CD14-positive monocyte (primary cell): ENCODE data around the gene SFMBT2. TPM values are rescaled to one million over a fixed set of nuclear protein-coding genes. Genes with fewer than 3 reads are reported as not detected.
A peak's percentile ranks its signal among the peaks of the same experiment; 100 is the strongest.

Experiments used
- DNase-seq, 3 donors: peaks; one replicate each; pipeline ENCODE4 v3.0.0-alpha.2; 2011 to 2022
- H2AFZ ChIP-seq: 2 replicates; pipeline ENCODE4 v1.6.0; 2012; ENCODE audit warnings: mild to moderate bottlenecking, low read depth, low read length, inconsistent platforms; ENCODE audit not compliant: insufficient read depth, poor library complexity, severe bottlenecking
- H3K27ac ChIP-seq, 2 donors: 1 replicate in 1 of 2; 2 replicates in 1 of 2; pipeline ENCODE4 v1.5.1; 2012 to 2013; ENCODE audit warnings: low read length in 2 of 2, control low read depth in 1 of 2, inconsistent platforms in 1 of 2, low read depth in 1 of 2, mild to moderate bottlenecking in 1 of 2
- H3K27me3 ChIP-seq, 2 donors: one replicate each; pipeline versions ENCODE4 v1.6.0 to v1.6.1; 2011 to 2013; ENCODE audit warnings: low read length in 2 of 2; ENCODE audit not compliant: control insufficient read depth in 2 of 2, insufficient read depth in 2 of 2
- H3K36me3 ChIP-seq, 2 donors: replicated peaks in 1 of 2; 1 replicate in 1 of 2; 2 replicates in 1 of 2; pipeline versions ENCODE4 v1.5.1 to v1.6.1; 2012 to 2013; ENCODE audit warnings: low read length in 2 of 2, control low read depth in 1 of 2, inconsistent platforms in 1 of 2, mild to moderate bottlenecking in 1 of 2; ENCODE audit not compliant: insufficient read depth in 2 of 2, control insufficient read depth in 1 of 2
- H3K4me1 ChIP-seq, 2 donors: 1 replicate in 1 of 2; 2 replicates in 1 of 2; pipeline versions ENCODE4 v1.5.1 to v1.6.1; 2012 to 2013; ENCODE audit warnings: low read length in 2 of 2, control low read depth in 1 of 2, inconsistent platforms in 1 of 2, mild to moderate bottlenecking in 1 of 2, moderate library complexity in 1 of 2; ENCODE audit not compliant: insufficient read depth in 2 of 2, control insufficient read depth in 1 of 2
- H3K4me2 ChIP-seq: replicated peaks from 2 replicates; pipeline ENCODE3; 2012; ENCODE audit warnings: low read length, moderate library complexity, mild to moderate bottlenecking; ENCODE audit not compliant: poor library complexity, severe bottlenecking; ENCODE audit errors: extremely low read depth
- H3K4me3 ChIP-seq, 3 experiments: fragments of 200-600 bp in 1 of 3; sonication (generic) in 1 of 3; replicated peaks in 1 of 3; 1 replicate in 2 of 3; 2 replicates in 1 of 3; pipeline ENCODE4 v1.5.1; 2011 to 2013; ENCODE audit warnings: low read length in 3 of 3, mild to moderate bottlenecking in 3 of 3, control low read depth in 2 of 3, low read depth in 2 of 3, inconsistent platforms in 1 of 3, moderate library complexity in 1 of 3
- H3K79me2 ChIP-seq: 2 replicates; pipeline ENCODE4 v1.6.0; 2012; ENCODE audit warnings: mild to moderate bottlenecking, control low read depth, inconsistent platforms, low read length, moderate library complexity; ENCODE audit not compliant: insufficient read depth
- H3K9ac ChIP-seq: 2 replicates; pipeline ENCODE4 v1.6.0; 2017; ENCODE audit warnings: low read length, mild to moderate bottlenecking; ENCODE audit not compliant: insufficient read depth, poor library complexity, severe bottlenecking
- H3K9me3 ChIP-seq, 2 donors: replicated peaks in 1 of 2; 1 replicate in 1 of 2; 2 replicates in 1 of 2; pipeline versions ENCODE4 v1.5.1 to v1.6.1; 2012 to 2013; ENCODE audit warnings: low read length in 2 of 2, control low read depth in 1 of 2; ENCODE audit not compliant: control insufficient read depth in 1 of 2, insufficient read depth in 1 of 2
- H4K20me1 ChIP-seq: 2 replicates; pipeline ENCODE4 v1.6.0; 2012; ENCODE audit warnings: mild to moderate bottlenecking, low read length, control low read depth, moderate library complexity; ENCODE audit not compliant: insufficient read depth
- H3K27ac Mint-ChIP-seq, 7 donors: one replicate each; pipeline ENCODE4 v1.8.0; 2020; ENCODE audit warnings: mild to moderate bottlenecking in 7 of 7, mixed read lengths in 7 of 7, moderate library complexity in 6 of 7, inconsistent platforms in 2 of 7
- H3K27me3 Mint-ChIP-seq, 3 donors: one replicate each; pipeline ENCODE4 v1.8.0; 2021 to 2022; ENCODE audit warnings: low read depth in 3 of 3, mild to moderate bottlenecking in 3 of 3, mixed read lengths in 3 of 3, moderate library complexity in 3 of 3, inconsistent platforms in 1 of 3
- H3K36me3 Mint-ChIP-seq, 2 donors: one replicate each; pipeline ENCODE4 v1.8.0; 2020; ENCODE audit warnings: mixed read lengths in 2 of 2, inconsistent platforms in 1 of 2, mild to moderate bottlenecking in 1 of 2
- H3K4me1 Mint-ChIP-seq: one replicate; pipeline ENCODE4 v1.8.0; 2020; ENCODE audit warnings: mild to moderate bottlenecking, mixed read lengths
- H3K4me3 Mint-ChIP-seq, 2 donors: one replicate each; pipeline ENCODE4 v1.8.0; 2020; ENCODE audit warnings: mild to moderate bottlenecking in 2 of 2, mixed read lengths in 2 of 2, moderate library complexity in 1 of 2
- H3K9me3 Mint-ChIP-seq, 7 donors: one replicate each; pipeline ENCODE4 v1.8.0; 2020 to 2022; ENCODE audit warnings: mixed read lengths in 7 of 7, mild to moderate bottlenecking in 6 of 7, moderate library complexity in 6 of 7, inconsistent platforms in 2 of 7
- WGBS: methylation state at CpG from one replicate; pipeline ENCODE4 v1.1.5; 2013; ENCODE audit warnings: missing lambda C conversion rate; ENCODE audit not compliant: insufficient coverage; 5-methylcytosine and 5-hydroxymethylcytosine counted together
- intact Hi-C, 2 donors: fragments of 100-400 bp; cut with micrococcal nuclease; formaldehyde crosslinking; loops; one replicate each; pipeline versions ENCODE4 v1.15.0 to v1.15.1; 2023
- polyA plus RNA-seq, 3 donors: library from polyadenylated mRNA; depleted of rRNA in 1 of 3; unstranded in 2 of 3; stranded (reverse) in 1 of 3; fragments of 300-500 nt in 2 of 3; fragments of >200 nt in 1 of 3; fragmentation: Illumina TruSeq in 2 of 3; gene quantifications; 1 replicate in 2 of 3; 2 replicates in 1 of 3; pipeline ENCODE4 v1.2.3, GENCODE V29; 2012 to 2021
- TF ChIP-seq, protein P1 (sequence below): fragments of 200-600 bp; IDR thresholded peaks from one replicate; pipeline ENCODE4 v1.8.0; 2022; ENCODE audit warnings: antibody characterized with exemption, mild to moderate bottlenecking

Gene SFMBT2
- polyA plus RNA-seq, 3 donors: 0.53 to 10.9 (median 1.6) TPM

DNA sequence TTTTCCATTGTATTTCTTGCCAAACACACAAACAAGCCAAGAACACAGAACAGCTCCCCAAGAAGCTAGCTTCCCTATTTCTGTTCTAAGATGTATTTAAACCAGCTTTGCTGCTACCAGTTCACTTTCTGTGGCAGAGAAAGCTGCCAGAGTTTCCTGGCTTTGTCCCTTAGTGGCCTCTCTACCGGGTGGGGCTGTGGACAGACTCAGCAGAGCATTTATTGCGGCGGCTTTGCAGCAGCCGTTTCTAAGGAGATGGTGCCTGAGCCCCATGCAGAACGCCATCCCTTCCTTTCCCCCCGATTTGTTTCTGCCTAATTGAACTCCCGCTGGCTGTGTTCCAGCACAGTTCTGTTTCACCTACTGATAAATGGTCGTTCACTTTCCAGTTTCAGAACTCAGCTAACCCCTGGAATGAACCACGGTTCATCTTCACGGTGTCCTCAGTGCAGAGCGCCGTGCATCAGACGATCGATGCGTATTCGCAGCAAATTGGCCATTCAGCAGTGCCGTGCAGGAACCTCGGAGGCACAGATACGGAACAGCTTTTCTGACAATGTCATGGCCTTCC, 33.8 kb upstream of the SFMBT2 start:
- Mint-ChIP-seq H3K4me1 (peaks cover 30% of the 10 kb centered on the region), H3K27ac (peak overlapping the region in 4 of 7 donors; percentile 5 to 57 (median 42)), H3K4me3 (peak overlapping the region; percentile 66 to 88), H3K9me3 (peaks cover 10 to 19% (median 17%) of the 10 kb centered on the region in 7 donors), H3K36me3 (no peaks in the 10 kb centered on the region), H3K27me3 (peaks cover 0 to 4% (median 0%) of the 10 kb centered on the region in 3 donors)
- no peaks in the 10 kb centered on the region for H3K79me2 ChIP-seq
- H2AFZ ChIP-seq: peak overlapping the region; percentile 77
- H4K20me1 ChIP-seq: no peaks in the 10 kb centered on the region
- H3K4me1 ChIP-seq: peaks cover 28% of the 10 kb centered on the region in 2 donors
- intact Hi-C loops: no loop called here
- peak overlapping the region; percentile 56 for H3K4me2 ChIP-seq
- peak in 2 of 3 donors; percentile 6 to 33 for DNase-seq
- H3K9me3 ChIP-seq: peaks cover 8 to 18% of the 10 kb centered on the region in 2 donors
- H3K36me3 ChIP-seq: no peaks in the 10 kb centered on the region
- TF ChIP-seq, protein P1, sequence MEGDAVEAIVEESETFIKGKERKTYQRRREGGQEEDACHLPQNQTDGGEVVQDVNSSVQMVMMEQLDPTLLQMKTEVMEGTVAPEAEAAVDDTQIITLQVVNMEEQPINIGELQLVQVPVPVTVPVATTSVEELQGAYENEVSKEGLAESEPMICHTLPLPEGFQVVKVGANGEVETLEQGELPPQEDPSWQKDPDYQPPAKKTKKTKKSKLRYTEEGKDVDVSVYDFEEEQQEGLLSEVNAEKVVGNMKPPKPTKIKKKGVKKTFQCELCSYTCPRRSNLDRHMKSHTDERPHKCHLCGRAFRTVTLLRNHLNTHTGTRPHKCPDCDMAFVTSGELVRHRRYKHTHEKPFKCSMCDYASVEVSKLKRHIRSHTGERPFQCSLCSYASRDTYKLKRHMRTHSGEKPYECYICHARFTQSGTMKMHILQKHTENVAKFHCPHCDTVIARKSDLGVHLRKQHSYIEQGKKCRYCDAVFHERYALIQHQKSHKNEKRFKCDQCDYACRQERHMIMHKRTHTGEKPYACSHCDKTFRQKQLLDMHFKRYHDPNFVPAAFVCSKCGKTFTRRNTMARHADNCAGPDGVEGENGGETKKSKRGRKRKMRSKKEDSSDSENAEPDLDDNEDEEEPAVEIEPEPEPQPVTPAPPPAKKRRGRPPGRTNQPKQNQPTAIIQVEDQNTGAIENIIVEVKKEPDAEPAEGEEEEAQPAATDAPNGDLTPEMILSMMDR: no peak
- H3K9ac ChIP-seq: no peak overlapping the region
- peak overlapping the region; percentile 2 to 55 (median 21) for H3K4me3 ChIP-seq
- 21% methylated on average over 16 of the region's 19 CpGs for WGBS
- H3K27ac ChIP-seq: no peak overlapping the region
- no peaks in the 10 kb centered on the region for H3K27me3 ChIP-seq

DNA sequence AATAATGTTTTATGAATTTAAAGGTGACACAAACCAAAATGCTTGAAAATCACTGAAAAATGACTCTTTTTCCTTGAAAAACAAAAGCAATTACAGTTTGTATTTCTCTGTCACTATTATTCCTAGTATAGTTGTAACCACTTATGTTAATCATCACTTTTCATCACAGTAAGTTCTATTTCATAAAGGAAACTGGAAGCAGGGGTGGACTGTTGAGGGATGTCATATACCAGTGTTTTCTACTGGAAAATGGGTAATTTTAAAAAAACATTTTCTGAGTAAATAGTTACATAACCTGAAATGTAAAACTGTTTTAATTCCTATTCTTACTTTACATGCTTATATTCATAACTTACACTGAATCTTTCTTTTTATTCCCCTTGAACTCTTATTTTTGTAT, 32.2 kb upstream of the SFMBT2 start:
- DNase-seq: no peak
- TF ChIP-seq, protein P1: no peak
- peaks cover 0 to 2% of the 10 kb centered on the region in 2 donors for H3K9me3 ChIP-seq
- no peak overlapping the region for H2AFZ ChIP-seq
- H3K4me1 Mint-ChIP-seq: peaks cover 46% of the 10 kb centered on the region
- H3K4me1 ChIP-seq: peaks cover 43 to 44% of the 10 kb centered on the region in 2 donors
- peak overlapping the region in 1 of 7 donors; percentile 10 for H3K27ac Mint-ChIP-seq
- H3K4me3 ChIP-seq: no peak overlapping the region
- peaks cover 0 to 4% (median 0%) of the 10 kb centered on the region in 3 donors for H3K27me3 Mint-ChIP-seq
- H3K79me2 ChIP-seq: no peaks in the 10 kb centered on the region
- intact Hi-C loops: no loop called here
- H3K36me3 ChIP-seq: no peaks in the 10 kb centered on the region
- no peak overlapping the region for H3K9ac ChIP-seq
- no peak overlapping the region for H3K27ac ChIP-seq
- H3K9me3 Mint-ChIP-seq: peaks cover under 1 to 4% (median 2%) of the 10 kb centered on the region in 7 donors
- no peaks in the 10 kb centered on the region for H3K36me3 Mint-ChIP-seq
- H4K20me1 ChIP-seq: no peaks in the 10 kb centered on the region
- H3K4me3 Mint-ChIP-seq: no peak overlapping the region
- H3K27me3 ChIP-seq: no peaks in the 10 kb centered on the region
- no peak overlapping the region for H3K4me2 ChIP-seq
